RWPE1 (cell line): ENCODE data around the gene METTL4.

Experiments
- CTCF ChIA-PET: fragments of 350-600 bp; sonication (Branson Sonifier 250); formaldehyde crosslinking; extraction: SDS; loops from one replicate; lab custom pipeline; 2021; lab: Yijun Ruan, JAX
- POLR2A ChIA-PET: fragments of 400-600 bp; formaldehyde crosslinking; extraction: SDS; loops from one replicate; lab custom pipeline; 2020; ENCODE audit warnings: antibody characterized with exemption; ENCODE audit not compliant: low non-redundant PET; lab: Yijun Ruan, JAX
- DNase-seq: peaks from one replicate; pipeline ENCODE4 v3.0.0; 2012; ENCODE audit warnings: low spot score
- H3K27ac ChIP-seq: fragments of 450-650 bp; 2 replicates; pipeline ENCODE4 v1.5.1; 2017
- CTCF ChIP-seq: fragments of 450-650 bp; conservative IDR thresholded peaks from 2 replicates; pipeline ENCODE4 v1.5.1; 2017; ENCODE audit warnings: low read depth, mild to moderate bottlenecking

Gene METTL4

GRCh38 chr18:2502880-2503279 lies 68.4 kb downstream of the METTL4 start:
- H3K27ac ChIP-seq: no peak overlapping the region
- POLR2A ChIA-PET: no interaction called here
- CTCF ChIA-PET: no interaction called here
- no peak for TF ChIP-seq CTCF
- no peak for DNase-seq

- no peak overlapping the region for H3K27ac ChIP-seq
- ChIA-PET POLR2A (interaction anchor here (0.6 kb wide), 1 partner anchor 16 kb away, joined by 3 read pairs; no protein-coding TSS in a partner anchor), CTCF (no interaction called here)
- DNase-seq: no peak
- TF ChIP-seq CTCF: no peak
Measured at GRCh38 chr18:2502394-2502793, 68.9 kb downstream of the METTL4 start.

GRCh38 chr18:2497797-2498196 lies 73.5 kb downstream of the METTL4 start:
- CTCF ChIA-PET: no interaction called here

GRCh38 chr18:2495381-2495780 lies 75.9 kb downstream of the METTL4 start:
- DNase-seq: no peak
- no peak overlapping the region for H3K27ac ChIP-seq
- no peak for TF ChIP-seq CTCF
- POLR2A ChIA-PET: no interaction called here
- CTCF ChIA-PET: no interaction called here

More at GRCh38 chr18:2497797-2498196, 73.5 kb downstream of the METTL4 start:
- POLR2A ChIA-PET: no interaction called here
- H3K27ac ChIP-seq: no peak overlapping the region
- TF ChIP-seq CTCF: no peak
- DNase-seq: no peak

- no peak overlapping the region for H3K27ac ChIP-seq
- CTCF ChIA-PET: no interaction called here
- TF ChIP-seq CTCF: no peak
- no peak for DNase-seq
- POLR2A ChIA-PET: no interaction called here
Measured at GRCh38 chr18:2494921-2495320, 76.4 kb downstream of the METTL4 start.
